HG03060 (cell line): ENCODE data around the gene TMEM108.

Source experiments
- ATAC-seq: cut with Tn5 transposase; IDR thresholded peaks from one replicate; pipeline ENCODE4 v1.9.1; 2021; ENCODE audit warnings: low read depth, moderate number of reproducible peaks; ENCODE audit not compliant: unreplicated experiment

The TMEM108 gene

GRCh38 chr3:133159498-133160475 is 121.6 kb downstream of the TMEM108 start:
- no peak for ATAC-seq

- no peak for ATAC-seq
Measured at GRCh38 chr3:133161656-133162055, 123.5 kb downstream of the TMEM108 start.

DNA sequence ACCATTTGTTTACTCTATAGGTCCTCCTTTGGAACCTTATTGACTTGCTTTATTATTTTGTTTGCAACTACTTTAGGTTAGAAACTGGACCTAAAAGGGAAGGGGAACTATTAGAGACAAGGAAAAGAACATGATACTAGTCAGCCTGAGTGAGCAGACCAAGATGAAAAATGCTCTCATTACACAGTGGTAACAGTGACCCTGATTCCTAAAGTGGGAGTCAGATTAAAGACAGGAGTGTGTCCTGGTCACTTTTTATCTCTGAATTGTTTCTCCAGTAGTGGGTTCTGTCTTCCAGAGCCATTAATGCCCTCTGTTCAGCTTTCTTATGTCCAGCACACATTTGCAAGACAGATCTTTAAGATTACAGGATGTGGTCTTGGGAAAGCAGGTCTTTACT is 124.1 kb downstream of the TMEM108 start:
- no peak for ATAC-seq

DNA sequence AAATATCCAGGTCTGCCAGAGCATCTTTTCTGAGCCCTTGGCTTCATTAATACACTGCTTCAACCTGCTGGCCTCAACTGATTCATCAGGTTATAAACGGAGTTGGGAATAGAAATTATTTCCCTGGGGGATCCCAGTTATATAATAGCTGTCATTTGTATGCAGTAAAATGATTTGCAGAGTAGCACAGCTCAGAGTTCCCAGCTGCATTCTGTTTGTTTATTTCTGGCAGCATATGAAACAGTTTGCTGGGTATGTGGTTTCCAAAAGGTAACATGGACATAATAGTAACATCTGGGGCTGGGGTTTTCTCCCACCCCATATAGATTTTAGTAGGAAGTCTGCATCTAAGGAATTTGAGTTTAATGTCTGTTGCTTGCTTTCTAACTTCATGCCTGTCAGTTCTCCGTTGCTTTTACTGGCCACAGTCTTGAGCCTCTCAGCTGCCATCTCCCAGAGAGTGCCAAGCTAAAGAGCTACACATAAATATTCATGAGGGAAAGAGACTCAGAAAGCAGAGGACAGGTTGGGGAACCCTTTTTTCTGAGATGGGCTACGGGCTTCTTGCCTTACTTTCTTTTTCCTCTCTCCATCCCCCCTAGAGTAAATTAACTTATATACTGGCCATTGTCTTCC is 124.6 kb downstream of the TMEM108 start:
- ATAC-seq = no peak

DNA sequence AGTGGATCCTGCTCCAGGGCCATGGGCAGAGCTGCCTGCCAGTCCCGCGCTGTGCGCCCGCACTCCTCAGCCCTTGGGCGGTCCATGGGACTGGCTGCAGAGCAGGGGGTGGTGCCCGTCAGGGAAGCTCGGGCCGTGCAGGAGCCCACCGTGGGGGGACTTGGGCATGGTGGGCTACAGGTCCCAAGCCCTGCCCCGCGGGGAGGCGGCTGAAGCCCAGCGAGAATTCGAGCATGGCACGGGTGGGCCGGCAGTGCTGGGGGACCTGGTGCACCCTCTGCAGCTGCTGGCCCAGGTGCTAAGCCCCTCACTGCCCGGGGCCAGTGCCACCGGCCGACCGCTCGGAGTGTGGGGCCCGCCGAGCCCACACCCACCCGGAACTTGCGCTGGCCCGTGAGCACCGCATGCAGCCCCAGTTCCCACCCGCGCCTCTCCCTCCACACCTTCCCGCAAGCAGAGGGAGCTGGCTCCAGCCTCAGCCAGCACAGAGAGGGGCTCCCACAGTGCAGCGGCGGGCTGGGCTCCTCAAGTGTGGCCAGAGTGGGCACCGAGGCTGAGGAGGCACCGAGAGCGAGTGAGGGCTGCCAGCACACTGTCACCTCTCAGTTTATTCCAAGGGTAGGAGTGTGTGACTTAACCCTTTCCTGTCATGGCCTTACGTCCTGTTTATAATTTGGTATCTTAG is 129.3 kb downstream of the TMEM108 start:
- no peak for ATAC-seq

DNA sequence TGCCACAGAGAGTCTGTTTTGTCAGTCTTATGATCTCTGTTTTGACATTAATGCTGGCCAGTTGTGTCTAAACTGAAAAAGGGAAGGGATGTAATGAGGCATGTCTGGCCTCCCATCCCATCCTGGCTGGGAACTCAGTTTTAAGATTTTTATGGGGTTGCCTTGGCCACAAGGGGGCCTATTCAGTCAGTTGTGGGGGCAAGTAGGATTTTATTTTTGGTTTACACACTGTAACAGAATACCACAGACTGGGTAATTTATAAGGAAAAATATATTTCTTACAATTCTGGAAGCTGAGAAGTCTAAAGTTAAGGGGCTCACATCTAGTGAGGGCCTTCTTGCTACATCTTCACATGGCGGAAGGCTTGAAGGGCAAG is 129.8 kb downstream of the TMEM108 start:
- ATAC-seq = no peak

- no peak for ATAC-seq
Measured at GRCh38 chr3:133169331-133170068, 131.3 kb downstream of the TMEM108 start.

DNA sequence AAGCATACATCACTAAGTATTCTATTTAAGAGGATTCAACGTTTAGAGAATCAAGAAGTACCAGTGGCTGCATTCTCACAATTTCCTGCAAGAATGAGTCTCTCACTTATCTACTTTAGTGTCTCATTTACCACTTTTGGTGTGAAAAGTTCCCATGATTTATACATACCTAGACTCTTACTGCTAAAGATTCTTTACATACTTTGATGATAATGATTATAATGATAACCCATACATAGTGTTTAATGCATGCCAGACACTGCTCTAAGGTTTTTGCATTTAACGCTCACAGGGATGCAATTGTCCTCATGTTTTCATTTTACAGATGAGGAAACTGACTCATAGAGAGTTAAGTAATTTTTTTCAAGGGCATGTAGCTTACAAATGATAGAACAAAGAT is 133.6 kb downstream of the TMEM108 start:
- ATAC-seq = no peak

- no peak for ATAC-seq
Measured at GRCh38 chr3:133181392-133182150, 143.4 kb downstream of the TMEM108 start.

GRCh38 chr3:133187870-133188379 is 149.7 kb downstream of the TMEM108 start:
- no peak for ATAC-seq

DNA sequence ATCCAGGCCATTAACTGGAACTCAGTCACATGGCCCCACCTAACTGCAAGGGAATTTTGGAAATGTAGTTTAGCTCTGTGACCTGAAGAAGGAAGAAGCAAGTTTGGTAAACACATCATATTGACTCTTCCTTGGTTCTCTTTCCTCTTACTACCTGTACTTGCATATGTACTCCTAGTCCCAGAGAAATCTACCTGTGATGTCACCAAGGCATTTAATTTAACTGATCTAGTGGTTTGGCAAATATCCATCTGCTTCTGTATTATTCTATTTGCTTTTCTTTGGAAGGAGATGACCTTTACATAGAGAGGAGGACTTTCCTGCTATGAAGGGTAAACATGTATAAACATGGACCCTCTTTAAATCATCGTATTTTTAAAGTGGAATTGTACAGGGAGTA is 150.8 kb downstream of the TMEM108 start:
- no peak for ATAC-seq

DNA sequence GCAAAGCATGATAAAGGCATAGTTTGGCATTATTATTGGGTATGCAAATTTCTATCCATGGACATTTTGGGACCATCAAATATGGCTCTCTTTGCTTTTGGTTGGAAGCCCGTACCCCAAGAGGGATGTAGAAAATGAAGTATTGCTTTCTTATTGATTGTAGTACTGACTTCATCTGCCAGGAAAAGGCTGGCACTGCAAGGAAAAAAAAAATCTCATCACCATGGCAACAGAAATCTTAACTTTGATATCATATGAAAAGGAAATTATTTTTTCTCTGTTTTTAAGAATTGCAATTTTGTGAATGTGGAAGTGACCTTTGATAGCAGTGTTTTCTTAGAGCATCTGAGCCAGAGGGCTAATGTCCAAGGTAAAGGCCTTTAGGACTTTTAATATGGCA is 151.7 kb downstream of the TMEM108 start:
- no peak for ATAC-seq

- ATAC-seq = no peak
Measured at GRCh38 chr3:133191818-133192217, 153.6 kb downstream of the TMEM108 start.

- ATAC-seq = no peak
Measured at GRCh38 chr3:133192363-133192945, 154.3 kb downstream of the TMEM108 start.

- ATAC-seq = no peak
Measured at GRCh38 chr3:133192967-133193366, 154.8 kb downstream of the TMEM108 start.

- ATAC-seq = no peak
Measured at GRCh38 chr3:133196527-133196926, 158.3 kb downstream of the TMEM108 start.

GRCh38 chr3:133197619-133198018 is 159.4 kb downstream of the TMEM108 start:
- no peak for ATAC-seq

- no peak for ATAC-seq
Measured at GRCh38 chr3:133206921-133207320, 168.7 kb downstream of the TMEM108 start.

DNA sequence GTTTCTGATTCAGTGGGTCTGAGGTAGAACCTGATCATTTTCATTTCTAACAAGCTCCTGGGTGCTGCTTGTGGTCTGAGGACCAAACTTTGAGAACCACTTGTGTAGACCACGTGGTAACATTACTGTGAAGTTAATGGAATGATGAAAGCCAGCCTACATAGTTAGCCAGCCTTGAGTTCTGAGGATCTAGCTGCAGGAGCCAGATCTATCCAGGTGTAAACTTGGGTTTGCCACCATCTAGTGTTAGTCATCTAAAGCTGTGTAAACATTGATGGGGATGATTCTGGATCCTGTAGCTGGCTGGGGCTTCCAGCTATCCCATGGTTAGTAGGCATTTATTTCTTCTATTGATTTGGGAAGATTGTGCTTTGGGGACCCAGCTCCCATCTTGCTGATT is 170.0 kb downstream of the TMEM108 start:
- no peak for ATAC-seq
